Tibial artery (tissue), 4 donors: ENCODE measurements around the gene ODF2.
"Not testable (repeated sequence)": the region's sequence is repeated elsewhere in the genome, so short reads cannot be mapped to it uniquely, and the experiment has no call there.

ENCODE experiments used
- DNase-seq, 2 donors: peaks; one replicate each; pipeline ENCODE4 v3.0.0-alpha.2; 2019
- H3K27ac ChIP-seq, 2 donors: fragments of 200-600 bp; sonication (generic) in 1 of 2; 1 replicate in 1 of 2; 2 replicates in 1 of 2; pipeline ENCODE4 v1.5.1; 2018 to 2019; ENCODE audit warnings: mild to moderate bottlenecking in 1 of 2
- H3K27me3 ChIP-seq, 2 donors: fragments of 200-600 bp; sonication (generic) in 1 of 2; one replicate each; pipeline versions ENCODE4 v1.5.1 to v1.6.0; 2016 to 2019
- H3K36me3 ChIP-seq, 3 donors: fragments of 200-600 bp; sonication (generic) in 2 of 3; one replicate each; pipeline ENCODE4 v1.5.1; 2016 to 2019; ENCODE audit warnings: mild to moderate bottlenecking in 2 of 3
- H3K4me1 ChIP-seq, 4 donors: fragments of 200-600 bp; sonication (generic) in 2 of 4; 1 replicate in 3 of 4; 2 replicates in 1 of 4; pipeline ENCODE4 v1.5.1; 2016 to 2019
- H3K4me3 ChIP-seq, 2 donors: fragments of 200-600 bp; sonication (generic) in 1 of 2; 1 replicate in 1 of 2; 2 replicates in 1 of 2; pipeline ENCODE4 v1.5.1; 2018 to 2019; ENCODE audit warnings: mild to moderate bottlenecking in 2 of 2
- H3K9me3 ChIP-seq, 3 donors: fragments of 200-600 bp; sonication (generic) in 1 of 3; one replicate each; pipeline ENCODE4 v1.5.1; 2016 to 2019
- intact Hi-C: fragments of 100-400 bp; cut with DNase I; formaldehyde crosslinking; loops from one replicate; pipeline ENCODE4 v1.15.0; 2023; ENCODE audit warnings: low total_unique reads
- TF ChIP-seq, protein P1 (sequence below), 2 experiments: fragments of 200-600 bp in 1 of 2; fragments of 450-650 bp in 1 of 2; IDR thresholded peaks; one replicate each; pipeline ENCODE4 v1.5.1; 2017 to 2019; ENCODE audit warnings: antibody characterized with exemption in 2 of 2, mild to moderate bottlenecking in 1 of 2, moderate library complexity in 1 of 2

Gene ODF2

DNA sequence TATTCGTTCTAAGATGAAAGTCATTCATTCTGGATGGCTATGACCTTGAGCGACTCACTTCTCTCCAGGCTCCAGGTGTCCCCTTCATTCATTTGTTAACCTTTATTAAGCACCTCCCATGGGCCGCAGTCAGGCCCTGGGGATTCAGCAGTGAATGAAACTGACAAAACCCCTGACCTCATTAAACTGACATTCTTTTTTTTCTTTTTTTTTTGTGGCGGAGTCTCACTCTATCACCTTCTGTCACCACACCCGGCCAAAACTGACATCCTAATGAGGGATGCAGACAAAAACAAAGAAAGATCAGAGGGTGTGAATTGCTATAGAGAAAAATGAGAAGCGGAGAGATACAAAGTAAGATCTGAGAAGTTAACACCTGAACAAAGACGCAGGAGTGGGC lies 16.5 kb upstream of the ODF2 start:
- TF ChIP-seq, protein P1, sequence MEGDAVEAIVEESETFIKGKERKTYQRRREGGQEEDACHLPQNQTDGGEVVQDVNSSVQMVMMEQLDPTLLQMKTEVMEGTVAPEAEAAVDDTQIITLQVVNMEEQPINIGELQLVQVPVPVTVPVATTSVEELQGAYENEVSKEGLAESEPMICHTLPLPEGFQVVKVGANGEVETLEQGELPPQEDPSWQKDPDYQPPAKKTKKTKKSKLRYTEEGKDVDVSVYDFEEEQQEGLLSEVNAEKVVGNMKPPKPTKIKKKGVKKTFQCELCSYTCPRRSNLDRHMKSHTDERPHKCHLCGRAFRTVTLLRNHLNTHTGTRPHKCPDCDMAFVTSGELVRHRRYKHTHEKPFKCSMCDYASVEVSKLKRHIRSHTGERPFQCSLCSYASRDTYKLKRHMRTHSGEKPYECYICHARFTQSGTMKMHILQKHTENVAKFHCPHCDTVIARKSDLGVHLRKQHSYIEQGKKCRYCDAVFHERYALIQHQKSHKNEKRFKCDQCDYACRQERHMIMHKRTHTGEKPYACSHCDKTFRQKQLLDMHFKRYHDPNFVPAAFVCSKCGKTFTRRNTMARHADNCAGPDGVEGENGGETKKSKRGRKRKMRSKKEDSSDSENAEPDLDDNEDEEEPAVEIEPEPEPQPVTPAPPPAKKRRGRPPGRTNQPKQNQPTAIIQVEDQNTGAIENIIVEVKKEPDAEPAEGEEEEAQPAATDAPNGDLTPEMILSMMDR (IDR thresholded peaks at IDR 0.05), result no peak
- intact Hi-C loops, result no loop called here
- peaks cover 0 to 27% (median 0%) of the 10 kb centered on the region in 3 donors for H3K36me3 ChIP-seq
- no peak overlapping the region for H3K4me3 ChIP-seq
- DNase-seq, result no peak
- no peaks in the 10 kb centered on the region for H3K9me3 ChIP-seq
- no peak overlapping the region for H3K27ac ChIP-seq
- no peaks in the 10 kb centered on the region for H3K27me3 ChIP-seq
- peaks cover 0 to 7% (median 3%) of the 10 kb centered on the region in 4 donors for H3K4me1 ChIP-seq

DNA sequence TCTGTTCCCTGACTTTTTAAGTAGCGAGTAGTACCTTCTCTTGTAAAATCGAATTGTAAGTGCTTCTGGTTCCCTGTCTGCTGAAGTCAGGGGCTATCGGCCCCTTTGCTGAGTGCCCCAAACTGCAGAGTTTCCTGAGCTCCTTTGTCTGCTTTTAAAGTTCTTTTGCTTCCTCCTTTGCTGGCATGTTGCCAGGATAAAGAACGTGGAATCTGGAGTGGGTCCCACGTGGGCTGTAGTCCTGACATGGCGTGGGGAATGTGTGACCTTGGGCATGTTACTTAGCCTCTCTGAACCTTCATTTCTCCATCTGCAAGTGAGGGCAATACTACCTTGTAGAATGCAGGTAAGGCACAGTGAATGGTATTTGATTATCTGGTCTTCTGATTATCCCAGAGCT lies 13.7 kb upstream of the ODF2 start:
- intact Hi-C loops, result no loop called here
- Histone ChIP-seq H3K4me1 (peaks cover 0 to 7% (median 3%) of the 10 kb centered on the region in 4 donors), H3K9me3 (no peaks in the 10 kb centered on the region), H3K27ac (no peak overlapping the region), H3K27me3 (no peaks in the 10 kb centered on the region), H3K4me3 (no peak overlapping the region), H3K36me3 (no peaks in the 10 kb centered on the region)
- DNase-seq, result no peak
- TF ChIP-seq, protein P1 (IDR thresholded peaks at IDR 0.05), result no peak

DNA sequence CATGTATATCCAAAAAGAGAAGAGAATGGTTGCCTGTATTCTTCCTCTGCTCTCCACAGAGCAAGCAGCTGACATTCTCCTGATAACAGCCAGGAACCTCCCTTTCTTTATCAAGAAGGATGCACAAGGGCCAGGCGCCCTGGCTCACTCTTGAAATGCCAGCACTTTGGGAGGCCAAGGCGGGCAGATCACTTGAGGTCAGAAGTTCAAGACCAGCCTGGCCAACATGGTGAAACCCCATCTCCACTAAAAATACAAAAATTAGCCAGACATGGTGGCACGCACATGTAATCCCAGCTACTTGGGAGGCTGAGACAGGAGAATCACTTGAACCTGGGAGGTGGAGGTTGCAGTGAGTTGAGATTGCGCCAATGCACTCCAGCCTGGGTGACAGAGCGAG lies 9.3 kb upstream of the ODF2 start:
- H3K27ac ChIP-seq, intact Hi-C loops, H3K4me3 ChIP-seq, H3K4me1 ChIP-seq, H3K9me3 ChIP-seq, DNase-seq, H3K27me3 ChIP-seq, H3K36me3 ChIP-seq: not testable (repeated sequence)

DNA sequence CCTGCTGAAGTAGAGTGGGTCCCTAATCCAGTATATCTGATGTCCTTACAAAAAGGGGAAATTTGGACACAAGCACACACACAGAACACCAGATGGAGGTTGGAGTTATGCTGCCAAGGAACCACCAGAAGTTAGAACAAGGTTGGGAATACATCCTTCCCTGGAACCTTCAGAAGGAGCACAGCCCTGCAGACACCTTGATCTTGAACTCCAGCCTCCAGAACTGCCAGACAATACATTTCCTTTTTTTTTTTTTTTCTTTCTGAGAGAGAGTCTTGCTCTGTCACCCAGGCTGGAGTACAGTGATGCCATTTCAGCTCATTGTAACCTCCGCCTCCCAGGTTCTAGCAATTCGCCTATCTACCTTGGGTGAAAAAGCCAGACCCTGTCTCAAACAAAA lies 7.1 kb upstream of the ODF2 start:
- H3K4me3 ChIP-seq, result no peak overlapping the region
- H3K27me3 ChIP-seq, result no peaks in the 10 kb centered on the region
- intact Hi-C loops, result no loop called here
- no peaks in the 10 kb centered on the region for H3K36me3 ChIP-seq
- DNase-seq, result no peak
- H3K27ac ChIP-seq, result no peak overlapping the region
- H3K9me3 ChIP-seq, result no peaks in the 10 kb centered on the region
- no peaks in the 10 kb centered on the region for H3K4me1 ChIP-seq
- TF ChIP-seq, protein P1 (IDR thresholded peaks at IDR 0.05), result no peak

DNA sequence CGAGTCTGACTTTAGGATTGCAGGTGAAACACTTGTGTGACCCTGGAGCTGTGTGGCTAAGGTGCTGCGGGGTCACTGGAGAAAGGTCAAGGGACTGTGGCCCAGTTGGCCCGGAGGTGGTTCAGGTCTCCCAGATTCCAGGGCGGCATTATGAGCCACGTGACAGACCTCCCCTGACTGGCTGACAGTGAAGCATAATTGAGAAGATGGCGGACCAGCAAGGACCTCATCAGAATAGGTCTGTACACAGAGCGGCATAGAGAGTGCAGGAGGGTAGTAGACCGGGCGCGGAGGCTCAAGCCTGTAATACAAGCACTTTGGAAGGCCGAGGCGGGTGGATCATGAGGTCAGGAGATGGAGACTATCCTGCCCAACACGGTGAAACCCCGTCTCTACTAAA lies 815 bp upstream of the ODF2 start:
- Histone ChIP-seq H3K9me3 (no peaks in the 10 kb centered on the region), H3K4me1 (peaks cover 0 to 11% (median 10%) of the 10 kb centered on the region in 4 donors), H3K27ac (peak overlapping the region in 1 of 2 donors; percentile 88), H3K4me3 (no peak overlapping the region), H3K27me3 (no peaks in the 10 kb centered on the region), H3K36me3 (peaks cover 2 to 10% (median 4%) of the 10 kb centered on the region in 3 donors)
- intact Hi-C loops, result loop anchor here (5.0 to 10.0 kb wide), 2 partner anchors 47 to 100 kb away; partner anchors contain the start of genes GLE1 and SPTAN1
- TF ChIP-seq, protein P1 (IDR thresholded peaks at IDR 0.05), result no peak
- no peak for DNase-seq

DNA sequence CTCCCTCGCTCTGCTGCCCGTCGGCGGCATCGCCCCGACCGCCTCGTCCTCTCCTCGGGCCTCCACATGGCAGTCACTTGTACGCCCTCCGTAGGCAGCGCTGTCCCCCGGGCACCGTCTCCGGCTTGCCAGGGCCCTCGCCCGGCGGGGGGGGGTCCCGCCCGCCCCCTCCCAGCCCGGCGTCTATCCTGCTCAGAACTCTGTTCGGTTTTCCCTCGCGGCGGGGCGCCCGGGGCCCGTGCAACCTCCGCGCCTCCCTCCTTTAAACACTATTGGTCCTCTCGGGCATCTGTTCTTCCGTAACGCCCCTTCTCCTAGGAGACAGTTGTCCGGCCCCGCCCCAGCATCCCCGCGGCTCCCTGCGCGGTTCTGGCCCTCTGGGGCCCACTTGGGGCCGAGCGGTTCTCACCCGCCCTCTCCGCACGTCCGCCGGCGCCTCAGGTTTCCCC lies 831 bp downstream of the ODF2 start:
- Histone ChIP-seq H3K4me3 (peak overlapping the region; percentile 87 to 88), H3K27ac (peak overlapping the region; percentile 87 to 88), H3K9me3 (no peaks in the 10 kb centered on the region), H3K27me3 (no peaks in the 10 kb centered on the region), H3K36me3 (peaks cover 16 to 27% (median 18%) of the 10 kb centered on the region in 3 donors), H3K4me1 (peaks cover 0 to 11% (median 10%) of the 10 kb centered on the region in 4 donors)
- peak; percentile 71 to 85 for DNase-seq
- intact Hi-C loops, result loop anchor here (5.0 to 10.0 kb wide), 2 partner anchors 46 to 98 kb away; partner anchors contain the start of genes GLE1 and SPTAN1
- TF ChIP-seq, protein P1 (IDR thresholded peaks at IDR 0.05), result no peak
